Small intestine (tissue), 7 donors: ENCODE data around the gene DYRK1A. TPM values are rescaled to one million over a fixed set of nuclear protein-coding genes. Genes with fewer than 3 reads are reported as not detected.

Experiments
- DNase-seq, 2 donors: peaks; one replicate each; pipeline versions ENCODE4 v3.0.0 to v3.0.0-alpha.2; 2013
- FAIRE-seq: peaks from 2 replicates; lab custom pipeline; 2012; peaks lifted over from hg19 to GRCh38; lab: Jason Lieb, UNC
- H3K27ac ChIP-seq, 3 donors: one replicate each; pipeline ENCODE4 v1.5.1; 2013; ENCODE audit warnings: low read length in 2 of 3, mild to moderate bottlenecking in 2 of 3, control low read depth in 1 of 3, inconsistent platforms in 1 of 3, low read depth in 1 of 3, moderate library complexity in 1 of 3
- H3K27me3 ChIP-seq, 3 donors: one replicate each; pipeline ENCODE4 v1.6.1; 2013; ENCODE audit warnings: low read length in 3 of 3, inconsistent platforms in 1 of 3; ENCODE audit not compliant: control insufficient read depth in 3 of 3, insufficient read depth in 3 of 3
- H3K36me3 ChIP-seq, 3 donors: one replicate each; pipeline ENCODE4 v1.6.1; 2013; ENCODE audit warnings: low read length in 3 of 3, inconsistent platforms in 1 of 3, low read depth in 1 of 3, mild to moderate bottlenecking in 1 of 3, moderate library complexity in 1 of 3; ENCODE audit not compliant: control insufficient read depth in 3 of 3, insufficient read depth in 2 of 3
- H3K4me1 ChIP-seq, 3 donors: one replicate each; pipeline ENCODE4 v1.6.1; 2013; ENCODE audit warnings: low read length in 2 of 3, inconsistent platforms in 1 of 3, low read depth in 1 of 3, mild to moderate bottlenecking in 1 of 3, moderate library complexity in 1 of 3; ENCODE audit not compliant: control insufficient read depth in 3 of 3, insufficient read depth in 2 of 3
- H3K4me3 ChIP-seq, 3 donors: one replicate each; pipeline ENCODE4 v1.5.1; 2013; ENCODE audit warnings: low read length in 3 of 3, control low read depth in 1 of 3, inconsistent platforms in 1 of 3, low read depth in 1 of 3, mild to moderate bottlenecking in 1 of 3, moderate library complexity in 1 of 3
- H3K9me3 ChIP-seq, 2 donors: one replicate each; pipeline ENCODE4 v1.6.1; 2013; ENCODE audit warnings: low read depth in 1 of 2, low read length in 1 of 2; ENCODE audit not compliant: control insufficient read depth in 2 of 2, insufficient read depth in 1 of 2
- WGBS, 3 donors: extraction: QIAGEN DNeasy Blood & Tissue Kit; methylation state at CpG; one replicate each; pipeline ENCODE4 v1.1.7; 2013; 5-methylcytosine and 5-hydroxymethylcytosine counted together
- polyA plus RNA-seq, 4 donors: library from polyadenylated mRNA; stranded (reverse) in 3 of 4; unstranded in 1 of 4; fragments of 200-250 nt in 3 of 4; fragments of 120-200 nt in 1 of 4; gene quantifications; one replicate each; pipeline versions ENCODE4 v1.2.1 to v1.2.3, GENCODE V29; 2013
- donor health status: healthy with polysubstance abuse.
- donor health status: control.
- donor health status: control.
- donor health status: Bipolar disorder and iron deficiency.
- donor health status: healthy.

Gene DYRK1A
- polyA plus RNA-seq, 4 donors = 10.5 to 50.5 (median 17.1) TPM

DNA sequence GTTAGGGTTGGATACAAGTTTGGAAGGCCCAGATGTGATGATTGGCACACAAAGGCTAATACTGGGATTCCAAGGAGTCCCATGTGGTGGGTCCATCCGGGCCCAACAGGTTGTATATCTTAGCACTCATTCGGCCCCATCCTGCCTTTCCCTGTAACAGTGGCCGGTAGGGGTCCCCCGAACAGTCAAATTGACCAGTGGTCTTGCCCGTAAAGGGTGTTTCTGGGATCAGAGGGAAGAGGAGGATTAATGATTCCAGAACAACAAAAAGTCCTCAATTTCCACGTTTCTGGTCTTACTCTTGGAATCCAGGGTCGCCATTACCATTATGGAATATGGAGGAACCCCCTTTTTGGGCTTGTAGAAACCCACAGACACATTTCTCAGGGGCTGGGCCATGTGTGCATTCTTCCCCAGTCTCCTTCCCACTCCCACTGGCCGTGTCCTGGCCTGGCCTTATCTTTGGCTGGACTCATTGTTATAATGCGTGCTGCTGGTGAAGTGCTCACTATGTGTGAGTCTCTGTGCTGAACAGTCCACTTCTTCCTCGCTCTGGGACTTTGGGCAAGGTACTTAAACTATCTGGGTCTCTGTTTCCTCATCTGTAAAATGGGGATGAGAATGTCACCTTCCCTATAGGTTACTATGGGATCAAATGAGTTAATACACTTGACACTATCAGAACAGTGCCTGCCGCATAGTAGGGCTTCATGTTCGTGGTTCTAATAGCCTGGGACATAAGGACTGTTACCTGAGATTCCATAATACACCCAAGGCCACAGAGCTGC is 161.8 kb downstream of the DYRK1A start:
- no peak overlapping the region for H3K27ac ChIP-seq
- no peaks in the 10 kb centered on the region for H3K36me3 ChIP-seq
- H3K9me3 ChIP-seq = no peaks in the 10 kb centered on the region
- WGBS, 3 donors = 81 to 88% (median 85%) methylated on average over 12 of the region's 12 CpGs
- no peak for FAIRE-seq
- no peaks in the 10 kb centered on the region for H3K4me1 ChIP-seq
- no peak for DNase-seq
- peaks cover 0 to 2% (median 0%) of the 10 kb centered on the region in 3 donors for H3K27me3 ChIP-seq
- H3K4me3 ChIP-seq = no peak overlapping the region

DNA sequence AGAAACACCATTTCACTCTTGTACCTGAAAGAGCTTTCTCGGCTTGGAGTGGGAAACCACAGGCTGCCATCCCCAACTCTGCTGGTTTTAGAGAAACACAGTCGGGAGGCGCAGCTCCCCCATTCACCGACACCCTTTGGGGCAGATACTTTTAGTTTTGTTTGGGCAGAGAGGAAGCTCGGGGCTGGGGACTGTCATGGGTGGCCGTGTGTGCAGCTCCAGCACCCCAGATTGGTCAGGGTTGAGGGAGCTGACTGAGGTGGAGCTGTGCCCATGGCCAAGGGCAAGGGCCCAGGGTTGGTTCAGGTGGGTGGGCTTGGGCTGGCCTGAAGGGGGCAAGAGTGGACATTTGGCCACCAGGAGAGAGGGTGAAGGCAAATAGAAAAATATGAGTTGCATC is 163.1 kb downstream of the DYRK1A start:
- DNase-seq (no peak), FAIRE-seq (no peak)
- Histone ChIP-seq H3K27ac (no peak overlapping the region), H3K27me3 (peaks cover under 1 to 4% (median 2%) of the 10 kb centered on the region in 3 donors), H3K4me1 (no peaks in the 10 kb centered on the region), H3K4me3 (no peak overlapping the region), H3K9me3 (no peaks in the 10 kb centered on the region), H3K36me3 (no peaks in the 10 kb centered on the region)
- WGBS, 3 donors = 71 to 80% (median 74%) methylated on average over 6 of the region's 6 CpGs

DNA sequence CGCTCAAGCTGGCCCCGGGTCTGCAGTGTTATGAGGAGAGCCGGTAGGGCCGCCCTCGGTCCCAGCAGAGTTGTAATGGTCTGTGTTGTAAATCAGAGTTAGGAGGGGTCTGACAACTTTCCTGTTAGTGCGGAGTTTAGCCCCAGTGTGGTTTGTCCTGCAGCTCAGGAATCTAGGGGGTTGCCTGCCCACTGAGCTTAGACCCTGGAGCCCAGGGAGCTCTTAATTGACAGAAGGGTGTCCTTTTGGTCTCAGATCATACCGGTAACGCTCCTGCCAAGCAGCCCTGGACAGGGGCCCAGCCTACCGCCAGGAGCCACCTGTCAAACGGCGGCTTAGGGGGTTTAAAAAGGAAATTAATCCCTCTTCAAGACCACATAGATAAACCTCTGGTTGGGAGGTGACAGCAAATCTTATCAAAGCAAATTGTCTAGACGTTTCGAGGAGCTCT is 164.4 kb downstream of the DYRK1A start:
- Histone ChIP-seq H3K36me3 (no peaks in the 10 kb centered on the region), H3K27ac (no peak overlapping the region), H3K9me3 (peaks cover 0 to 5% of the 10 kb centered on the region in 2 donors), H3K27me3 (peaks cover 4 to 6% (median 4%) of the 10 kb centered on the region in 3 donors), H3K4me3 (no peak overlapping the region), H3K4me1 (no peaks in the 10 kb centered on the region)
- FAIRE-seq = no peak
- no peak for DNase-seq
- WGBS, 3 donors = 21 to 46% (median 24%) methylated on average over 13 of the region's 13 CpGs

DNA sequence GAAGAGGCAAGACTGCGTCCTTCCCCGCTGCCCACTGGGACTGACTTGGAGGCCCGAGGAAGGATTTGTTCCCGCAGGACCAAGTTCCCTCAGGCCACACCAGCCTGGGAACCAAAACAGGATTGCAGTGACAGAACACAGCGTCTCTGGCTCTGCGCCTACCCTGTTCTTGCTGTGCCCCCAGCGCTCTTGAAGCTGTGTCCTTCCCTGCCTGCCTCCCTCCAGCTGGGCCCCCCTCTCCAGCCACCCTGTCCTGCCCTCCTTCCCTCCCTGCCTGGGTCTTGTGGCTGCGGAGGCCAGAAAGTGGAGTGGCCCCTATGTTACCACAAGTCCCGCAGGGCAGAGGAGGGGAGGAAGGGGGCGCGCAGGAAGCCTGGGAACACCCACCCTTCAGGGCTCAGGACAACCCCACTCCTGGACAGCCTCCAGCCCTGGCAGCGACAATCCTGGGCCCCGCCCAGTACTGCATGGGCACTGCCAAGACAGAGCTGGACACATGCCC is 164.9 kb downstream of the DYRK1A start:
- 21 to 61% (median 26%) methylated on average over 12 to 13 of the region's 13 CpGs for WGBS, 3 donors
- FAIRE-seq = no peak

GRCh38 chr21:37532868-37533780 is 166.6 kb downstream of the DYRK1A start:
- no peak overlapping the region for H3K27ac ChIP-seq
- 16 to 45% (median 26%) methylated on average over 20 of the region's 20 CpGs for WGBS, 3 donors
- H3K9me3 ChIP-seq = peaks cover 0 to 9% of the 10 kb centered on the region in 2 donors
- peaks cover 4 to 7% (median 6%) of the 10 kb centered on the region in 3 donors for H3K27me3 ChIP-seq
- H3K4me1 ChIP-seq = no peaks in the 10 kb centered on the region
- DNase-seq (peak; percentile 20 to 45), FAIRE-seq (no peak)
- no peak overlapping the region for H3K4me3 ChIP-seq
- H3K36me3 ChIP-seq = no peaks in the 10 kb centered on the region

More for the DNA sequence above, 164.9 kb downstream of the DYRK1A start:
- H3K36me3 ChIP-seq = no peaks in the 10 kb centered on the region
- no peak for DNase-seq
- peaks cover 0 to 5% of the 10 kb centered on the region in 2 donors for H3K9me3 ChIP-seq
- no peak overlapping the region for H3K27ac ChIP-seq
- no peaks in the 10 kb centered on the region for H3K4me1 ChIP-seq
- H3K27me3 ChIP-seq = peaks cover 4 to 6% (median 4%) of the 10 kb centered on the region in 3 donors
- H3K4me3 ChIP-seq = no peak overlapping the region

DNA sequence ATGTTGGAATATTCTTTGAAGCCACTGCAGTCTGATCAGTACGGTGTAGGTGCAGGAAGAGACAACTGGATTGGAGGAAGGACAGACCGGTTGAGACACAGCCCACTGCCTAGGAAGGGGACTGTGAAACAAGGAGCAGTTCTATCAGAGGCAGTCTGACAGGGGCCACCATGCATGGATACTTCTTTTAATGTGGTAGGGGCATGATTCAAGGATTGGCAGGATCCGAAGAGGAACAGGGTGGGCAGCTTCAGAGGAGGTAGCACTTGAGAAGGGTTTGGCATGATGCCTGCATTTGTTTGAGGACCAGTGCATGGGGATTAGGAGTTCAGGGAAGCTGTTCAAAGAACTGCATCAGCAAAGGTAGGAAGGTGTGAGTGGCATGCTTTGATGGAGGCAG is 167.9 kb downstream of the DYRK1A start:
- WGBS, 3 donors = 54 to 79% (median 55%) methylated on average over 3 of the region's 3 CpGs
- H3K27me3 ChIP-seq = peaks cover 4 to 7% (median 6%) of the 10 kb centered on the region in 3 donors
- DNase-seq (no peak), FAIRE-seq (no peak)
- no peak overlapping the region for H3K4me3 ChIP-seq
- no peaks in the 10 kb centered on the region for H3K4me1 ChIP-seq
- H3K9me3 ChIP-seq = peaks cover 0 to 9% of the 10 kb centered on the region in 2 donors
- H3K36me3 ChIP-seq = no peaks in the 10 kb centered on the region
- H3K27ac ChIP-seq = no peak overlapping the region

DNA sequence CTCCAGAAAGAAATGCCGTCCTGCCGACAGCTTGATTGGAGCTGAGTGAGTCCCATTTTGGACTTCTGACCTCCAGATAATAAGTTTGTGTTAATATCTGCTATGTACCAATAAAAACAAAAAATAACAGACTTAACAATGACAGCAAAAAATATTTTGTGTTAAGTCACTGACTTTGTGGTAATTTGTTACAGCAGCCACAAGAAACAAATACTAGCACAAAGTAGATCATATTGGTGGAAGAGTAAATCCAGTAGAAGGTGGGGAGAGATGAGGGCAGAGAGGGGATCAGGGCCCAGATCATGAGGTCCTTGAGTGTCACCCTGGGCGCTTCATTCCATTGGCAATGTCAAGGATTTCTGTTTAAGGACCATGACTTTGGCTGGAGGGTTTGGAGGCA is 168.6 kb downstream of the DYRK1A start:
- no peak for FAIRE-seq
- peaks cover 4 to 7% (median 6%) of the 10 kb centered on the region in 3 donors for H3K27me3 ChIP-seq

DNA sequence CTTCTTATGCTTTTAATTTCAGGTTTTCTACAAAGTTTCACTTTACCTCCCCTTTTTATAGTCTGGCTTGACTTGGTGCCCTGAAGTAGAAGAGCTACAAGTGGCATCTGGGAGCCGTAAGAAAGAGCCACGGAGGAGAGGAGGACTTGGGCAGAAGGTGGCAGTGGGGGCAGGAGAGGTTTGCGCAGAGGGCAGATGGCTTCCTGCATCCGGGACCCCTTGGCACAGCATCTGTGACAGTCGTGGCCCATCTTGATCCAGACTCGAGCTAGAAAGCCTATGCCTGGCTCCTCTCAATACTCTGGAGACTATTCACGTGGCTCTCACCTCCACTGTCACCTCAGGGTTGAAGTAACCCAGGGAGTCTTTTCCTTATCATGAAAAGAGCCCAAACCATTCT is 169.1 kb downstream of the DYRK1A start:
- DNase-seq = no peak
- WGBS, 3 donors = 84 to 90% (median 89%) methylated on average over 7 of the region's 7 CpGs
- Histone ChIP-seq H3K4me3 (no peak overlapping the region), H3K9me3 (peaks cover 0 to 9% of the 10 kb centered on the region in 2 donors), H3K27me3 (peaks cover 4 to 7% (median 6%) of the 10 kb centered on the region in 3 donors), H3K4me1 (no peaks in the 10 kb centered on the region), H3K36me3 (no peaks in the 10 kb centered on the region), H3K27ac (no peak overlapping the region)
- no peak for FAIRE-seq

More for the DNA sequence above, 168.6 kb downstream of the DYRK1A start:
- Histone ChIP-seq H3K36me3 (no peaks in the 10 kb centered on the region), H3K4me1 (no peaks in the 10 kb centered on the region), H3K9me3 (peaks cover 0 to 9% of the 10 kb centered on the region in 2 donors), H3K27ac (no peak overlapping the region), H3K4me3 (no peak overlapping the region)
- no peak for DNase-seq
- 55 to 77% (median 55%) methylated on average over 3 of the region's 3 CpGs for WGBS, 3 donors
